Measurements from ENCODE around the gene NAA25. TPM values are rescaled to one million over a fixed set of nuclear protein-coding genes. Genes with fewer than 3 reads are reported as not detected.

The NAA25 gene
- total and polyA plus RNA-seq, 9 of the 15 experiments (the other 6 are each of a cell fraction or from before 2014, with no cell fraction given) = 26.6 to 59.6 (median 48.9) TPM

DNA sequence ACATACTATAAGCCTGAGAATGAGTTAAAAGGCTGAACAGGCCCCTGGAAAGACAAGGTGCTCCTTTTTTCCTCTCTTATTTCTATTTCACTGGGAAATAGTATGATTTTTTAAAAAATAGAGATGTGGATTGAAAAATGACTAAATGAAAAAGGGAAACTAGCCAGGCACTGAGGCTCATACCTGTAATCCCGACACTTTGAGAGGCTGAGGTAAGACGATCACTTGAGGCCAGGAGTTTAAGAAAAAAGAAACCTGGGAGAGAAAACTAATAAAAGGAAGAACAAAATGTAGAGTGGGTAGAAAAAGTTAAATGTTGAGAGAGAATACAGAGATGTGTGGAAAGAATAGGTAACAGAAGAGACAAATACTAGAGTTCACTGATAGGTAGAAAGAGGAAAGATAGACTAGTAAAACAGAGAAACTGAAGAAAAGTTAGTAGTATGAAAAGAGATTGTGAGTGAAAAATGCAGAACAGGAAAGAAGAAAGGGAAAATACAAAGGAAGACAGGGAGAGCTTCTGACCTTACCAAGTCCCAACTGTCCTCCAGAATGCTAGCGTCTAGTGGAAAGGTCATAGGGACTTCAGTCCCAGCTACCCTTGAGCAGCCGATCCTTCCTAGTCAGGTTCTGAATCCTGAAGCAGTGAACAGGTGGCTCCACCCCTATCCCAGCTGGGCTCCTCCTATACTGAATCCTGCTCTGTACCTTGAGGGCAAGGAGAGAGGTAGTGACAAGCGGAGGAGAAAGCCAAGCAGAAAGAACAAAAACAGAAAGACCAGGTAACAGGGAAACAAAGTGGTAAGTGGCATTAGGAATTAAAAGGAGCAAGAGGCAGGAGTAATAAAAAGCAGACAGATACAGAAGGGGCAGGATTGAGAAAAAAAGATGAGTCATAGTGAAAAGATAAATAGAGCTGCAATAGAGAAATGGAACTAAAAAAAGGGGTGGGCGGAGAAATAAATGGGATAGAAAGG lies 102.9 kb downstream of the NAA25 start (continued):
- TF ChIP-seq, protein P1, sequence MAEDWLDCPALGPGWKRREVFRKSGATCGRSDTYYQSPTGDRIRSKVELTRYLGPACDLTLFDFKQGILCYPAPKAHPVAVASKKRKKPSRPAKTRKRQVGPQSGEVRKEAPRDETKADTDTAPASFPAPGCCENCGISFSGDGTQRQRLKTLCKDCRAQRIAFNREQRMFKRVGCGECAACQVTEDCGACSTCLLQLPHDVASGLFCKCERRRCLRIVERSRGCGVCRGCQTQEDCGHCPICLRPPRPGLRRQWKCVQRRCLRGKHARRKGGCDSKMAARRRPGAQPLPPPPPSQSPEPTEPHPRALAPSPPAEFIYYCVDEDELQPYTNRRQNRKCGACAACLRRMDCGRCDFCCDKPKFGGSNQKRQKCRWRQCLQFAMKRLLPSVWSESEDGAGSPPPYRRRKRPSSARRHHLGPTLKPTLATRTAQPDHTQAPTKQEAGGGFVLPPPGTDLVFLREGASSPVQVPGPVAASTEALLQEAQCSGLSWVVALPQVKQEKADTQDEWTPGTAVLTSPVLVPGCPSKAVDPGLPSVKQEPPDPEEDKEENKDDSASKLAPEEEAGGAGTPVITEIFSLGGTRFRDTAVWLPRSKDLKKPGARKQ (CRISPR knock-in tag; IDR thresholded peaks at IDR 0.05) = no peak
- TF ChIP-seq POLR2B (IDR thresholded peaks at IDR 0.05; ENCODE audit: low read depth, partially characterized antibody) = peak; percentile 60
- TF ChIP-seq, protein P2, sequence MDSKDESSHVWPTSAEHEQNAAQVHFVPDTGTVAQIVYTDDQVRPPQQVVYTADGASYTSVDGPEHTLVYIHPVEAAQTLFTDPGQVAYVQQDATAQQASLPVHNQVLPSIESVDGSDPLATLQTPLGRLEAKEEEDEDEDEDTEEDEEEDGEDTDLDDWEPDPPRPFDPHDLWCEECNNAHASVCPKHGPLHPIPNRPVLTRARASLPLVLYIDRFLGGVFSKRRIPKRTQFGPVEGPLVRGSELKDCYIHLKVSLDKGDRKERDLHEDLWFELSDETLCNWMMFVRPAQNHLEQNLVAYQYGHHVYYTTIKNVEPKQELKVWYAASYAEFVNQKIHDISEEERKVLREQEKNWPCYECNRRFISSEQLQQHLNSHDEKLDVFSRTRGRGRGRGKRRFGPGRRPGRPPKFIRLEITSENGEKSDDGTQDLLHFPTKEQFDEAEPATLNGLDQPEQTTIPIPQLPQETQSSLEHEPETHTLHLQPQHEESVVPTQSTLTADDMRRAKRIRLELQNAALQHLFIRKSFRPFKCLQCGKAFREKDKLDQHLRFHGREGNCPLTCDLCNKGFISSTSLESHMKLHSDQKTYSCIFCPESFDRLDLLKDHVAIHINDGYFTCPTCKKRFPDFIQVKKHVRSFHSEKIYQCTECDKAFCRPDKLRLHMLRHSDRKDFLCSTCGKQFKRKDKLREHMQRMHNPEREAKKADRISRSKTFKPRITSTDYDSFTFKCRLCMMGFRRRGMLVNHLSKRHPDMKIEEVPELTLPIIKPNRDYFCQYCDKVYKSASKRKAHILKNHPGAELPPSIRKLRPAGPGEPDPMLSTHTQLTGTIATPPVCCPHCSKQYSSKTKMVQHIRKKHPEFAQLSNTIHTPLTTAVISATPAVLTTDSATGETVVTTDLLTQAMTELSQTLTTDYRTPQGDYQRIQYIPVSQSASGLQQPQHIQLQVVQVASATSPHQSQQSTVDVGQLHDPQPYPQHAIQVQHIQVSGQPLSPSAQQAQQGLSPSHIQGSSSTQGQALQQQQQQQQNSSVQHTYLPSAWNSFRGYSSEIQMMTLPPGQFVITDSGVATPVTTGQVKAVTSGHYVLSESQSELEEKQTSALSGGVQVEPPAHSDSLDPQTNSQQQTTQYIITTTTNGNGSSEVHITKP (IDR thresholded peaks at IDR 0.05; ENCODE audit: partially characterized antibody) = peak; percentile 40
- TF ChIP-seq, protein P3, sequence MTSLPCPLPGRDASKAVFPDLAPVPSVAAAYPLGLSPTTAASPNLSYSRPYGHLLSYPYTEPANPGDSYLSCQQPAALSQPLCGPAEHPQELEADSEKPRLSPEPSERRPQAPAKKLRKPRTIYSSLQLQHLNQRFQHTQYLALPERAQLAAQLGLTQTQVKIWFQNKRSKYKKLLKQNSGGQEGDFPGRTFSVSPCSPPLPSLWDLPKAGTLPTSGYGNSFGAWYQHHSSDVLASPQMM (CRISPR knock-in tag; IDR thresholded peaks at IDR 0.05) = no peak
- TF ChIP-seq EWSR1 (IDR thresholded peaks at IDR 0.05; ENCODE audit: borderline replicate concordance, low read depth, partially characterized antibody) = no peak
- TF ChIP-seq EZH2 (IDR thresholded peaks at IDR 0.05; ENCODE audit: borderline replicate concordance, low read depth, low read length) = no peak
- no peak for TF ChIP-seq ILK (tag; IDR thresholded peaks at IDR 0.05; ENCODE audit: borderline replicate concordance, low read depth)
- TF ChIP-seq, protein P4, sequence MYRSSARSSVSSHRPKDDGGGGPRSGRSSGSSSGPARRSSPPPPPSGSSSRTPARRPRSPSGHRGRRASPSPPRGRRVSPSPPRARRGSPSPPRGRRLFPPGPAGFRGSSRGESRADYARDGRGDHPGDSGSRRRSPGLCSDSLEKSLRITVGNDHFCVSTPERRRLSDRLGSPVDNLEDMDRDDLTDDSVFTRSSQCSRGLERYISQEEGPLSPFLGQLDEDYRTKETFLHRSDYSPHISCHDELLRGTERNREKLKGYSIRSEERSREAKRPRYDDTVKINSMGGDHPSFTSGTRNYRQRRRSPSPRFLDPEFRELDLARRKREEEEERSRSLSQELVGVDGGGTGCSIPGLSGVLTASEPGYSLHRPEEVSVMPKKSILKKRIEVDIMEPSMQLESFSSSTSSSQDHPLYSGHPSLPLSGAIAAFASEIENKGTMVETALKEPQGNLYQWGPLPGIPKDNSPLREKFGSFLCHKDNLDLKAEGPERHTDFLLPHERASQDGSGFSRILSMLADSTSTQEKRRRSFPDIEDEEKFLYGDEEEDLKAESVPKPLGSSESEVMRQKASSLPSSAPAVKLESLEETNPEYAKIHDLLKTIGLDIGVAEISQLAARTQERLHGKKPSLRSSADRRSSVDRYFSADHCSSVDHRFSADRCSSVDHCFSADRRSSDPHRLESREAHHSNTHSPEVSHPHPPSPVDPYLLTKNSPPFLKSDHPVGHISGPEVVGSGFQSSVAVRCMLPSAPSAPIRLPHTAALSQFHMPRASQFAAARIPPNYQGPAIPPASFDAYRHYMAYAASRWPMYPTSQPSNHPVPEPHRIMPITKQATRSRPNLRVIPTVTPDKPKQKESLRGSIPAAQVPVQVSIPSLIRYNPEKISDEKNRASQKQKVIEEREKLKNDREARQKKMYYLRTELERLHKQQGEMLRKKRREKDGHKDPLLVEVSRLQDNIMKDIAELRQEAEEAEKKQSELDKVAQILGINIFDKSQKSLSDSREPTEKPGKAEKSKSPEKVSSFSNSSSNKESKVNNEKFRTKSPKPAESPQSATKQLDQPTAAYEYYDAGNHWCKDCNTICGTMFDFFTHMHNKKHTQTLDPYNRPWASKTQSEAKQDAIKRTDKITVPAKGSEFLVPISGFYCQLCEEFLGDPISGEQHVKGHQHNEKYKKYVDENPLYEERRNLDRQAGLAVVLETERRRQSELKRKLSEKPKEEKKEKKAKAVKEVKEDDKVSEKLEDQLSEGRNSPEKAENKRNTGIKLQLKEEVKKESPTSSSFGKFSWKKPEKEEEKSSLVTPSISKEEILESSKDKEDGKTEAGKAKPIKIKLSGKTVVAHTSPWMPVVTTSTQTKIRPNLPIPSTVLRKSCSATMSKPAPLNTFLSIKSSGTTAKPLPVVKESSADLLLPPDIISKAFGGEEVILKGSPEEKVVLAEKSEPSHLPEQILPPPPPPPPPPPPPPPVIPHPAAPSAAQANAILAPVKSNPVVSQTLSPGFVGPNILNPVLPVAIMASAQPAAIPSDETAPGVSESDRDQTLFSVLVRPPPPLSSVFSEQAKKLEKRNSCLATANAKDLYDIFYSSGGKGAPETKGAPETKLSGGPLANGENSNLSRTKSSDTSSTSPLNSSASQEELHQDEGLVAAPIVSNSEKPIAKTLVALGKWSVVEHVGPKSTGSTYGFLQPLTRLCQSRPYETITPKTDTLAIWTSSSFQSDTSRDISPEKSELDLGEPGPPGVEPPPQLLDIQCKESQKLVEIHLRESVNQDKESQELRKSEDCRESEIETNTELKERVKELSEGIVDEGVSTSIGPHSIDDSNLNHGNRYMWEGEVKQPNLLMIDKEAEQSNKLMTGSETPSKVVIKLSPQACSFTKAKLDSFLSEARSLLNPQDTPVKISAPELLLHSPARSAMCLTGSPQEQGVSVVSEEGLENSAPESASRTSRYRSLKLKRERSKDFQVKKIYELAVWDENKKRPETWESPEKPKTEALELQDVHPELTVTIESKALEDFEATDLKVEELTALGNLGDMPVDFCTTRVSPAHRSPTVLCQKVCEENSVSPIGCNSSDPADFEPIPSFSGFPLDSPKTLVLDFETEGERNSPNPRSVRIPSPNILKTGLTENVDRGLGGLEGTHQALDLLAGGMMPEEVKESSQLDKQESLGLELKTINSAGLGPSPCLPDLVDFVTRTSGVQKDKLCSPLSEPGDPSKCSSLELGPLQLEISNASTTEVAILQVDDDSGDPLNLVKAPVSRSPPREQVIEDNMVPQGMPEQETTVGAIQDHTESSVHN (IDR thresholded peaks at IDR 0.05; ENCODE audit: borderline replicate concordance in 1 of 2, low read depth in 1 of 2) = no peak
- TF ChIP-seq ERF (CRISPR knock-in tag; IDR thresholded peaks at IDR 0.05) = no peak
